ENCODE measurements around the gene GRIN2D. TPM values are rescaled to one million over a fixed set of nuclear protein-coding genes. Genes with fewer than 3 reads are reported as not detected.

GRIN2D gene
- polyA plus RNA-seq, 1 of the 3 experiments (the other 2 are of a cell fraction) = 0.92 TPM

GRCh38 chr19:48442116-48443035, 48.9 kb downstream of the GRIN2D start:
- Histone ChIP-seq H3F3A (replicated peaks; ENCODE audit: insufficient read depth) (peaks cover 11% of the 10 kb centered on the region), H3K9me2 (no peaks in the 10 kb centered on the region), H3K79me2 (ENCODE audit: insufficient read depth) (peaks cover 15% of the 10 kb centered on the region), H3K36me3 (replicated peaks in 1 of 2; ENCODE audit: control insufficient read depth in 1 of 2, insufficient read depth in 2 of 2, low read length in 1 of 2) (peaks cover 0 to 5% of the 10 kb centered on the region in 2 experiments), H3K27me3 (ENCODE audit: insufficient read depth) (no peaks in the 10 kb centered on the region), H3K4me1 (ENCODE audit: control insufficient read depth in 1 of 2, insufficient read depth in 2 of 2, low read depth in 1 of 2, low read length in 1 of 2) (peaks cover 4 to 16% of the 10 kb centered on the region in 2 experiments; a peak in 2 of 4 replicates), H2AFZ (ENCODE audit: low read depth) (no peak overlapping the region), H3K4me3 (ENCODE audit: low read depth in 2 of 2, low read length in 1 of 2) (no peak overlapping the region), H3K9ac (no peak overlapping the region), H3K4me2 (no peak overlapping the region), H4K20me1 (ENCODE audit: insufficient read depth) (no peaks in the 10 kb centered on the region), H3K9me3 (no peaks in the 10 kb centered on the region), H3K27ac (ENCODE audit: low read depth in 2 of 2, low read length in 1 of 2) (no peak overlapping the region)
- ChIA-PET CTCF (interaction anchor here (1.7 kb wide), 1 partner anchor 48 kb away, joined by 5 read pairs; no protein-coding TSS in a partner anchor), POLR2A (no interaction called here)
- 96% methylated on average over 60 of the region's 94 CpGs for WGBS (ENCODE audit: low lambda C conversion rate)
- TF ChIP-seq GABPA (IDR thresholded peaks at IDR 0.05; ENCODE audit: low read depth) (no peak), CHD2 (IDR thresholded peaks at IDR 0.05; ENCODE audit: low read length, partially characterized antibody) (no peak), TAF1 (IDR thresholded peaks at IDR 0.05; ENCODE audit: borderline replicate concordance, low read depth, low read length) (no peak)
- DNase-seq = no peak

DNA sequence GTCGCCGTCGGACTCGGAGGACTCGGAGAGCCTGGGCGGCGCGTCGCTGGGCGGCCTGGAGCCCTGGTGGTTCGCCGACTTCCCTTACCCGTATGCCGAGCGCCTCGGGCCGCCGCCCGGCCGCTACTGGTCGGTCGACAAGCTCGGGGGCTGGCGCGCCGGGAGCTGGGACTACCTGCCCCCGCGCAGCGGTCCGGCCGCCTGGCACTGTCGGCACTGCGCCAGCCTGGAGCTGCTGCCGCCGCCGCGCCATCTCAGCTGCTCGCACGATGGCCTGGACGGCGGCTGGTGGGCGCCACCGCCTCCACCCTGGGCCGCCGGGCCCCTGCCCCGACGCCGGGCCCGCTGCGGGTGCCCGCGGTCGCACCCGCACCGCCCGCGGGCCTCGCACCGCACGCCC, 49.8 kb downstream of the GRIN2D start:
- H3K79me2 ChIP-seq (ENCODE audit: insufficient read depth) = peaks cover 24% of the 10 kb centered on the region
- no peak overlapping the region for H3K4me3 ChIP-seq (ENCODE audit: low read depth in 2 of 2, low read length in 1 of 2)
- 96% methylated on average over 43 of the region's 60 CpGs for WGBS (ENCODE audit: low lambda C conversion rate)
- no peaks in the 10 kb centered on the region for H3K9me2 ChIP-seq
- H3K27me3 ChIP-seq (ENCODE audit: insufficient read depth) = no peaks in the 10 kb centered on the region
- POLR2A ChIA-PET = no interaction called here
- no peaks in the 10 kb centered on the region for H4K20me1 ChIP-seq (ENCODE audit: insufficient read depth)
- peaks cover 12% of the 10 kb centered on the region for H3F3A ChIP-seq (replicated peaks; ENCODE audit: insufficient read depth)
- no peak overlapping the region for H3K27ac ChIP-seq (ENCODE audit: low read depth in 2 of 2, low read length in 1 of 2)
- no peak overlapping the region for H2AFZ ChIP-seq (ENCODE audit: low read depth)
- no peak for DNase-seq
- no peak overlapping the region for H3K9ac ChIP-seq
- peaks cover 5 to 13% of the 10 kb centered on the region in 2 experiments for H3K36me3 ChIP-seq (replicated peaks in 1 of 2; ENCODE audit: control insufficient read depth in 1 of 2, insufficient read depth in 2 of 2, low read length in 1 of 2)
- H3K9me3 ChIP-seq = no peaks in the 10 kb centered on the region
- peaks cover 4 to 16% of the 10 kb centered on the region in 2 experiments; a peak in 2 of 4 replicates for H3K4me1 ChIP-seq (ENCODE audit: control insufficient read depth in 1 of 2, insufficient read depth in 2 of 2, low read depth in 1 of 2, low read length in 1 of 2)
- CTCF ChIA-PET = interaction anchor here (0.6 kb wide), 1 partner anchor 176 kb away, joined by 3 read pairs; no protein-coding TSS in a partner anchor
- H3K4me2 ChIP-seq = no peak overlapping the region
- TF ChIP-seq RCOR1 (IDR thresholded peaks at IDR 0.05; ENCODE audit: low read length) (no peak), GATA2 (CRISPR knock-in tag; IDR thresholded peaks at IDR 0.05) (no peak), FOSL2 (IDR thresholded peaks at IDR 0.05; ENCODE audit: borderline replicate concordance, low read depth) (no peak), JUND (IDR thresholded peaks at IDR 0.05) (no peak), GABPA (IDR thresholded peaks at IDR 0.05; ENCODE audit: low read depth) (no peak), SIN3A (IDR thresholded peaks at IDR 0.05; ENCODE audit: borderline replicate concordance, low read depth, low read length) (no peak), CHD2 (IDR thresholded peaks at IDR 0.05; ENCODE audit: low read length, partially characterized antibody) (no peak), USF1 (IDR thresholded peaks at IDR 0.05; ENCODE audit: borderline replicate concordance, low read depth) (no peak), TEAD4 (IDR thresholded peaks at IDR 0.05; ENCODE audit: borderline replicate concordance, insufficient read depth) (no peak), CTCF (IDR thresholded peaks at IDR 0.05) (no peak), MXI1 (IDR thresholded peaks at IDR 0.05; ENCODE audit: low read depth, low read length) (no peak), TCF12 (IDR thresholded peaks at IDR 0.05) (no peak), YY1 (IDR thresholded peaks at IDR 0.05; ENCODE audit: low read depth) (no peak)
- TF ChIP-seq, protein P1, sequence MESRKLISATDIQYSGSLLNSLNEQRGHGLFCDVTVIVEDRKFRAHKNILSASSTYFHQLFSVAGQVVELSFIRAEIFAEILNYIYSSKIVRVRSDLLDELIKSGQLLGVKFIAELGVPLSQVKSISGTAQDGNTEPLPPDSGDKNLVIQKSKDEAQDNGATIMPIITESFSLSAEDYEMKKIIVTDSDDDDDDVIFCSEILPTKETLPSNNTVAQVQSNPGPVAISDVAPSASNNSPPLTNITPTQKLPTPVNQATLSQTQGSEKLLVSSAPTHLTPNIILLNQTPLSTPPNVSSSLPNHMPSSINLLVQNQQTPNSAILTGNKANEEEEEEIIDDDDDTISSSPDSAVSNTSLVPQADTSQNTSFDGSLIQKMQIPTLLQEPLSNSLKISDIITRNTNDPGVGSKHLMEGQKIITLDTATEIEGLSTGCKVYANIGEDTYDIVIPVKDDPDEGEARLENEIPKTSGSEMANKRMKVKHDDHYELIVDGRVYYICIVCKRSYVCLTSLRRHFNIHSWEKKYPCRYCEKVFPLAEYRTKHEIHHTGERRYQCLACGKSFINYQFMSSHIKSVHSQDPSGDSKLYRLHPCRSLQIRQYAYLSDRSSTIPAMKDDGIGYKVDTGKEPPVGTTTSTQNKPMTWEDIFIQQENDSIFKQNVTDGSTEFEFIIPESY (IDR thresholded peaks at IDR 0.05; ENCODE audit: borderline replicate concordance, low read depth) = no peak
- TF ChIP-seq, protein P2, sequence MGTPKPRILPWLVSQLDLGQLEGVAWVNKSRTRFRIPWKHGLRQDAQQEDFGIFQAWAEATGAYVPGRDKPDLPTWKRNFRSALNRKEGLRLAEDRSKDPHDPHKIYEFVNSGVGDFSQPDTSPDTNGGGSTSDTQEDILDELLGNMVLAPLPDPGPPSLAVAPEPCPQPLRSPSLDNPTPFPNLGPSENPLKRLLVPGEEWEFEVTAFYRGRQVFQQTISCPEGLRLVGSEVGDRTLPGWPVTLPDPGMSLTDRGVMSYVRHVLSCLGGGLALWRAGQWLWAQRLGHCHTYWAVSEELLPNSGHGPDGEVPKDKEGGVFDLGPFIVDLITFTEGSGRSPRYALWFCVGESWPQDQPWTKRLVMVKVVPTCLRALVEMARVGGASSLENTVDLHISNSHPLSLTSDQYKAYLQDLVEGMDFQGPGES (IDR thresholded peaks at IDR 0.05; ENCODE audit: low read depth, low read length) = no peak
- TF ChIP-seq, protein P3, sequence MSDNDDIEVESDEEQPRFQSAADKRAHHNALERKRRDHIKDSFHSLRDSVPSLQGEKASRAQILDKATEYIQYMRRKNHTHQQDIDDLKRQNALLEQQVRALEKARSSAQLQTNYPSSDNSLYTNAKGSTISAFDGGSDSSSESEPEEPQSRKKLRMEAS (IDR thresholded peaks at IDR 0.05; ENCODE audit: low read depth) = no peak
